ENCODE measurements around the gene ENC1. TPM values are rescaled to one million over a fixed set of nuclear protein-coding genes. Genes with fewer than 3 reads are reported as not detected.

ENC1 gene
- total and polyA plus RNA-seq, 2 of the 8 experiments (the other 6 are each of a cell fraction or from before 2014, with no cell fraction given), result 5.5 to 13.2 TPM

GRCh38 chr5:74639807-74640449 lies 600 bp downstream of the ENC1 start (continued):
- TF ChIP-seq CTCF (IDR thresholded peaks at IDR 0.05; ENCODE audit: control extremely low read depth in 1 of 3, insufficient read depth in 1 of 3, low read depth in 1 of 3, low read length in 3 of 3), result peak; percentile 8 to 18 (median 8)
- peak; percentile 47 for TF ChIP-seq EZH2 (IDR thresholded peaks at IDR 0.05; ENCODE audit: low read depth, low read length, severe bottlenecking)
